Retinal pigment epithelial cell (primary cell): ENCODE data around the gene BRPF1.
A peak's percentile ranks its signal among the peaks of the same experiment; 100 is the strongest.

Experiments
- DNase-seq: peaks from one replicate; pipeline ENCODE4 v3.0.0-alpha.2; 2010; ENCODE audit warnings: low read depth
- H3K4me3 ChIP-seq: 2 replicates; pipeline ENCODE4 v1.5.1; 2011; ENCODE audit warnings: mild to moderate bottlenecking, low read length, control low read depth, moderate library complexity
- CTCF ChIP-seq: conservative IDR thresholded peaks from 2 replicates; pipeline ENCODE4 v1.5.1; 2011; ENCODE audit warnings: low read depth, low read length, control low read depth, inconsistent platforms

The BRPF1 gene

GRCh38 chr3:9701711-9702110 is 29.8 kb upstream of the BRPF1 start:
- DNase-seq = no peak
- no peak overlapping the region for H3K4me3 ChIP-seq
- TF ChIP-seq CTCF = no peak

GRCh38 chr3:9703240-9703639 is 28.3 kb upstream of the BRPF1 start:
- no peak for TF ChIP-seq CTCF
- DNase-seq = no peak

GRCh38 chr3:9703736-9704346 is 27.7 kb upstream of the BRPF1 start, which contains the start of gene CPNE9:
Gene CPNE9, plus strand, starts transcription at chr3:9703833. Its CDS starts 164 bp downstream, at chr3:9703997.
- DNase-seq = no peak
- peak within 1 kb of the TSS; percentile 29 for H3K4me3 ChIP-seq
- TF ChIP-seq CTCF = no peak

More at GRCh38 chr3:9703240-9703639, 28.3 kb upstream of the BRPF1 start:
- no peak overlapping the region for H3K4me3 ChIP-seq

- H3K4me3 ChIP-seq = peak overlapping the region; percentile 29
- no peak for DNase-seq
- TF ChIP-seq CTCF = no peak
These were observed 26.9 kb upstream of the BRPF1 start for GRCh38 chr3:9704347-9705322.

GRCh38 chr3:9710174-9710739 is 21.3 kb upstream of the BRPF1 start:
- no peak for DNase-seq
- TF ChIP-seq CTCF = no peak
- no peak overlapping the region for H3K4me3 ChIP-seq

GRCh38 chr3:9712415-9712814 is 19.1 kb upstream of the BRPF1 start:
- no peak for DNase-seq
- H3K4me3 ChIP-seq = no peak overlapping the region
- no peak for TF ChIP-seq CTCF
